H1 (cell line): ENCODE measurements around the gene ADPRHL1. TPM values are rescaled to one million over a fixed set of nuclear protein-coding genes. Genes with fewer than 3 reads are reported as not detected.

Source experiments
- RNF2 ChIP-seq: fragments of 200-900, 300-1000 bp; sonication (generic); IDR thresholded peaks from 2 replicates; pipeline ENCODE4 v1.7.1; 2016; ENCODE audit warnings: borderline replicate concordance, low read depth, mild to moderate bottlenecking, antibody characterized with exemption, low read length; ENCODE audit not compliant: poor library complexity, severe bottlenecking; ENCODE audit errors: missing control alignments
- polyA plus RNA-seq, 7 experiments: library from polyadenylated mRNA; depleted of rRNA in 3 of 7; stranded (reverse) in 5 of 7; unstranded in 2 of 7; fragments of >200 nt in 5 of 7; fragments of 200-250 nt in 2 of 7; gene quantifications; 1 replicate in 5 of 7; 2 replicates in 1 of 7; 4 replicates in 1 of 7; pipeline versions ENCODE4 v1.2.1 to v1.2.3, GENCODE V29; 2011 to 2013; ENCODE audit warnings: missing spikeins in 2 of 7, mixed read lengths in 2 of 7
- total RNA-seq: library from RNA; stranded (reverse); fragmentation: NEBNext Ultra II Directional; extraction: Animal tissue kit (Norgen Biotek cat#: 25700); gene quantifications from 2 replicates; pipeline ENCODE4 v1.2.1, GENCODE V29; 2021

The ADPRHL1 gene
- total and polyA plus RNA-seq, 2 of the 8 experiments (the other 6 are each of a cell fraction or from before 2014, with no cell fraction given), result 0.74 to 1.7 TPM

GRCh38 chr13:113502686-113503085 is 49.4 kb upstream of the ADPRHL1 start (continued):
- no peak for TF ChIP-seq RNF2
